HG02623 (cell line): ENCODE data around the gene KRTAP21-1.
"Not testable (repeated sequence)": the region's sequence is repeated elsewhere in the genome, so short reads cannot be mapped to it uniquely, and the experiment has no call there.

ENCODE experiments used
- ATAC-seq: cut with Tn5 transposase; IDR thresholded peaks from one replicate; pipeline ENCODE4 v1.9.1; 2021; ENCODE audit warnings: moderate library complexity; ENCODE audit not compliant: unreplicated experiment

Gene KRTAP21-1

GRCh38 chr21:30755328-30755727 is at the start of gene KRTAP21-1:
Gene KRTAP21-1, minus strand, starts transcription at chr21:30755428. Its CDS starts 50 bp downstream, at chr21:30755378.
- not testable (repeated sequence) for ATAC-seq

DNA sequence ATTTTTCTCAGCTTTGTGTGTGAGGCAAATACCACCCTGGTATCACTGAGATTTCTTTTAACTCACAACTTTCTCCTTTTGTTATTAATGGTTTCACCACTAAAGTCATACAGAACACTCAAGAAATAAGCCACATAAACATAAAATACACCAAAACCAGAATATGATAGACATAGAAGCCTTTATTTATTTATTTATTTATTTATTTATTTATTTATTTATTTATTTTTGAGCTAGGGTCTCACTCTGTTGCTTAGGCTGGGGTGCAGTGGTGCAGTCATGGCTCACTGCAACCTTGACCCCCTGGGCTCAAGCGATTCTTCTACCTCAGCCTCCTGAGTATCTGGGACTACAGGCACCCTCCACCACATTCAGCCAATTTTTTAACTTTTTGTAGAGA is 45.4 kb upstream of the KRTAP21-1 start:
- ATAC-seq = no peak

GRCh38 chr21:30793581-30794314 is 38.5 kb upstream of the KRTAP21-1 start:
- no peak for ATAC-seq

DNA sequence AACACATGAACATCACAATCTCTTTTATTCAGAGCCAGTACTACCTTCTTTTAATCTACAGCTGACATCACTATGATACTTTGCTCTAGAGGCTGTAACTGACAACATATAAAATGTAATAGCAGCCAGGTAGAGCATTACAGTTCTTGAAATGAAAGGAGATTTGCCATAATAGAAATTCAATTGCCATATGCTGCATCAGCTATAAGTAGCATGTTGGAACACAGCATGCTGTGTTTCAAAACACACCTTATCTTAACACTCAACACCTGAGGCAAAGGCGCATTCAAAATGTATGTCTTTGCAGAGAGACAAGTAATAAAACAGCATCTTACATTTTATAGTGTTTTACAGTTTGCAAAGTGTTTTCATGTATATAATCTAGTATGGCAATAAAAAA is 24.0 kb upstream of the KRTAP21-1 start:
- no peak for ATAC-seq

DNA sequence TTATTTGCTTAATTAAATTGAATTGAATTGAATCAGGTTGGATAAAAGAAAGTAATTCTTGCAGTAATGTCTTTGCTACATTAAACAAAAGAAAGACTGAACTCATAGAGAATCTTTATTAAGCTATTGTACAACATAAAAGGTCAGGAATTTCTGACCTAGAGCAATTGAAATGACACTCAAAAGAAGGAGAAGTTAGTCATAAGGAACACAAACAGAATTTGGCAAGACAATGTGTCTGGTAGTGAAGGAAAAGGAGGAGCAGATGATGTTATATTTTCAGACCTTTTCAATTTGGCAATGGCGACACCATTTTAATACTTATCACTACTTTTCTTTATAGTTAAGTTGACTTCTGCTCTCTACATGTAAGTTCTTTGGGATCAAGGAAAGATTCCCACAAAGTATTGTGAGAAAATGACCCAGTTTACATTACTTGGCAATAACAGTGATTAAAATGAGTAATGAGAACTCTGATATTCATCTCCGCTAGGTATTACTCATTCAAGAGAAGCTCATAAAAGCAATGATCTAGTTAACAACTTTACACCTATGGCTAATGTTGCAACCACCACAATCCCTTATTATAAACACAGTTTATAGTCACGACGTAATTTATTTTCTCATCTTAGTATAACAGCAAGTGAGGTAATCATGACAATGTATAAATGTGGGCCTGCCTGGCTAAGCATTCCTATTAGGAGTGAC is 14.7 kb upstream of the KRTAP21-1 start:
- no peak for ATAC-seq

DNA sequence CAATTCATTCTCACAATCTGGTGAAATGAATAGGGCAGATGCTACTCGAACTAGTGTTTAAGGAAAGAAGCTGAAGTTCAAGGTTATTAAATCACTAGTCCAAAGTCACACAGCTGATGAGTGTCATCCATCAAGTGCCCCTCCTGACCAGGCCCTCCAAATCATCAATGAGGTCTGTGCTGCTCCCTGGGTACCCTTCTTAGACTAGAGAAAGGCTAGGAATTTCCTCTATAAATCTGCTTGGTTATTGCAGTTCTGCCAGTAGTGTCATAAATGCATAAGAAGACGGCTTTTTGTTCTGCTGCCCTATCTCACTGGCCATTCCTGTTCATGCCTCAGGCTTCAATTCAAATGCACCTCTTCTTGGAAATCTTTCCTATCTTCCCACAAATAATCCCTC is 5.5 kb upstream of the KRTAP21-1 start:
- no peak for ATAC-seq

DNA sequence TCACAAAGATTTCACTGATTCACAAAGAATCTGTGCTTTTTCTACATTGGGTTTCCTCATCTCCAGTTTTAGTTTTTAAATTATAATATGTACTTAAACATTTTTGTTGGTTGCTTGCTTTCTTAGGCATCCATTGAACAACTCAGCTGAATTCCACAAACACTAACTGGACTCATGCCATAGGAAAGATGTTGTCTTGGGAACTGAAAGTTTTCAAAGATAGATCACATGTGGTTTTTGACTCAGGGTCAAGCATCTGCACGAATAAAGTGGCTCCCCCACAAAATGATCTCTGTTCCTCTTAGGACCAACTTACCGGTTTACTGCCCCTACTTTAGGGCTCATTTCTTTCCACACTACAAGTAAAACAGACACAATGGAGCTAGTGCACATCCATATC is 3.1 kb upstream of the KRTAP21-1 start:
- no peak for ATAC-seq

GRCh38 chr21:30747159-30747558 is 8.1 kb downstream of the KRTAP21-1 start, which contains the start of gene KRTAP21-2:
Gene KRTAP21-2, minus strand, starts transcription at chr21:30747259. Its CDS starts 57 bp downstream, at chr21:30747202.
- no peak for ATAC-seq

- no peak for ATAC-seq
Measured at GRCh38 chr21:30740462-30740861, 14.8 kb downstream of the KRTAP21-1 start.

- no peak for ATAC-seq
Measured at GRCh38 chr21:30733026-30733425, 22.2 kb downstream of the KRTAP21-1 start.

- ATAC-seq = no peak
Measured at GRCh38 chr21:30726726-30727125, 28.5 kb downstream of the KRTAP21-1 start.

DNA sequence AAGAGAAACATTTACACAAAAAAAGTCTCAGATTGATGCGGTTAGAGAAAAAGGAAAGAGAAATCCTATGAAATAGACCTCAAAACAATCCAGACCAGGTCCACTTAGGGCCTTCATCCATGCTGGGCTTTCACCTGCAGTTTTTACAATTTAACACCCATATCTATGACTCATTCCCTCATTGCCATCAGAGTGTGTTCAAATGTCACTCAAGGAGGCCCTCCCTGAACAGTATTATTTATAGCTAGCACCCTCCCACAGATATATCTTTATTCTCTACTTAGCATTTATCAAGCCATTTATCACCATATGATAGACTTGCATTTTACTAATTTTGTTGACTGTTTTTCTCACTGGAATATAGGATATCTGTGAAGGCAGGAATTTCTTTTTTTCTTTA is 35.8 kb downstream of the KRTAP21-1 start:
- ATAC-seq = no peak

GRCh38 chr21:30718239-30718909 is 36.9 kb downstream of the KRTAP21-1 start, which contains the start of gene KRTAP21-3:
Gene KRTAP21-3, minus strand, starts transcription at chr21:30718777. Its CDS starts 18 bp downstream, at chr21:30718759.
- ATAC-seq = no peak

- no peak for ATAC-seq
Measured at GRCh38 chr21:30717105-30717504, 38.1 kb downstream of the KRTAP21-1 start.

- no peak for ATAC-seq
Measured at GRCh38 chr21:30714946-30715345, 40.3 kb downstream of the KRTAP21-1 start.

DNA sequence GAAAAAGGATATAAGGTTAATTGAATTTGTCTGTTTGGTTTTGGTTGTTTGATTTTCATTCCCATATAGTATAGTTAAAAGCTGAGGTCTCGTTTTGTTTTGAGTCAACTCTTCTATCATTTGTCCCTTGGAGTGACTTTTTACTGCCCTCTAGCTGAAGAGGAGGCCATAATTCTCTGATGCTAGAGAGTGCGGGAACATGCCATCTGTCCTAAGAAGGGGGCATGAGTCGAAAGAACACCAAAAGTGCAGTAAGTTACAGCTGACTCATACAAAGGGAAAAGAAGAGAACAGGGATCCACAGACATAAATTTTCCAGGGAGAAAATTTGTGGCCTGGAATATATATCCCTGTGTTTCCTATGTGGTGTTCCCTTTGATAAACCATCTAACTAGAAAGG is 40.8 kb downstream of the KRTAP21-1 start:
- ATAC-seq = no peak

DNA sequence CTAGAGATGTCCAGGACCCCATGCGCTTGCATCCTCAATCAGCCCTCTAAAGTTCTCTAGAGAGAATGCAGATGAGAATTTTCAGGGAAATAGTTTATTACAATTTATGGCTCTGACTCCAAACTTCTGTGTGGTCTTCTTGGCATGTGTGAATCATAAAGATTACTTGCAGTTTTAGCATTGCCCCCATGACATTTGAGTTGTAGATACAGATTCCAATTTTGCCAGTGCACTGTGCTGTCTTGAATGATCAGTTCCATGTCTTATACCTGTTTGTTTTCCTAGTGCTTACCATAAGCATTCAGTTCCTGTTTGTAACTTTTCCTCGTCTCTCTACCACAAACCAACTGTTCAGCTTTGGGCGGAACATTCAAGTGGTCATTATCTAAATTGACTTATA is 41.5 kb downstream of the KRTAP21-1 start:
- ATAC-seq = no peak

- no peak for ATAC-seq
Measured at GRCh38 chr21:30710499-30710898, 44.7 kb downstream of the KRTAP21-1 start.

GRCh38 chr21:30707409-30707808 is 47.8 kb downstream of the KRTAP21-1 start:
- ATAC-seq = no peak
